Keratinocyte (primary cell): ENCODE results near the gene EXD3. TPM values are rescaled to one million over a fixed set of nuclear protein-coding genes. Genes with fewer than 3 reads are reported as not detected.

Experiments used
- DNase-seq: peaks from one replicate; pipeline ENCODE4 v3.0.0-alpha.2; 2011; ENCODE audit warnings: low read depth, missing footprints, low spot score
- FAIRE-seq: peaks from 2 replicates; lab custom pipeline; 2011; peaks lifted over from hg19 to GRCh38; lab: Jason Lieb, UNC
- H2AFZ ChIP-seq: 2 replicates; pipeline ENCODE4 v1.6.0; 2012; ENCODE audit warnings: low read length, control low read depth, inconsistent platforms; ENCODE audit not compliant: control insufficient read depth
- H3K27ac ChIP-seq: 2 replicates; pipeline ENCODE4 v1.5.1; 2011; ENCODE audit warnings: low read length; ENCODE audit not compliant: control insufficient read depth, insufficient read depth
- H3K27me3 ChIP-seq: 3 replicates; pipeline ENCODE4 v1.6.0; 2011; ENCODE audit warnings: low read length; ENCODE audit not compliant: control insufficient read depth, insufficient read depth; ENCODE audit errors: extremely low read depth
- H3K36me3 ChIP-seq, 2 experiments: 2 replicates in 1 of 2; 3 replicates in 1 of 2; pipeline ENCODE4 v1.5.1; 2011; ENCODE audit warnings: low read length in 2 of 2, mild to moderate bottlenecking in 1 of 2; ENCODE audit not compliant: control insufficient read depth in 2 of 2, insufficient read depth in 2 of 2; ENCODE audit errors: extremely low read depth in 1 of 2
- H3K4me1 ChIP-seq: 3 replicates; pipeline ENCODE4 v1.5.1; 2011; ENCODE audit warnings: low read length; ENCODE audit not compliant: control insufficient read depth, insufficient read depth; ENCODE audit errors: extremely low read depth
- H3K4me2 ChIP-seq: 3 replicates; pipeline ENCODE4 v1.6.0; 2011; ENCODE audit warnings: low read depth, low read length; ENCODE audit not compliant: control insufficient read depth, insufficient read depth; ENCODE audit errors: extremely low read depth
- H3K4me3 ChIP-seq, 3 experiments: fragments of 200-600 bp in 1 of 3; sonication (generic) in 1 of 3; 2 replicates in 2 of 3; 3 replicates in 1 of 3; pipeline ENCODE4 v1.5.1; 2011 to 2016; ENCODE audit warnings: low read length in 3 of 3, mild to moderate bottlenecking in 3 of 3, control low read depth in 2 of 3, inconsistent platforms in 1 of 3, low read depth in 1 of 3, mixed read lengths in 1 of 3, mixed run types in 1 of 3, moderate library complexity in 1 of 3; ENCODE audit not compliant: control insufficient read depth in 2 of 3, insufficient read depth in 2 of 3; ENCODE audit errors: extremely low read depth in 1 of 3
- H3K79me2 ChIP-seq: 2 replicates; pipeline ENCODE4 v1.6.0; 2012; ENCODE audit warnings: low read length; ENCODE audit not compliant: control insufficient read depth, insufficient read depth
- H3K9ac ChIP-seq: 3 replicates; pipeline ENCODE4 v1.6.0; 2011; ENCODE audit warnings: low read length; ENCODE audit not compliant: control insufficient read depth, insufficient read depth; ENCODE audit errors: extremely low read depth
- H3K9me1 ChIP-seq: 3 replicates; pipeline ENCODE4 v1.6.0; 2011; ENCODE audit warnings: low read length; ENCODE audit not compliant: control insufficient read depth, insufficient read depth; ENCODE audit errors: extremely low read depth
- H3K9me3 ChIP-seq: 2 replicates; pipeline ENCODE4 v1.5.1; 2012; ENCODE audit warnings: low read depth, low read length; ENCODE audit not compliant: control insufficient read depth
- H4K20me1 ChIP-seq: 3 replicates; pipeline ENCODE4 v1.6.0; 2011; ENCODE audit warnings: low read length; ENCODE audit not compliant: control insufficient read depth, insufficient read depth; ENCODE audit errors: extremely low read depth
- EZH2 ChIP-seq: IDR thresholded peaks from one replicate; pipeline ENCODE4 v1.6.1; 2012; ENCODE audit warnings: inconsistent platforms, mild to moderate bottlenecking, low read length, moderate library complexity
- dilution Hi-C: fragments of 300-500 bp; cut with MboI; formaldehyde crosslinking; loops from one replicate; pipeline ENCODE4 v1.7.0; 2020; ENCODE audit warnings: low sequenced_read_pairs; ENCODE audit not compliant: extremely low pct_ligation_motif_present
- polyA plus RNA-seq, 5 experiments: library from polyadenylated mRNA; depleted of rRNA in 3 of 5; stranded (reverse) in 3 of 5; stranded (forward) in 1 of 5; unstranded in 1 of 5; fragments of >200 nt; gene quantifications; 1 replicate in 1 of 5; 2 replicates in 3 of 5; 3 replicates in 1 of 5; pipeline versions ENCODE4 v1.2.1 to v1.2.3, GENCODE V29; 2011 to 2012; ENCODE audit warnings: missing spikeins in 2 of 5, low read depth in 1 of 5, low replicate concordance in 1 of 5
- TF ChIP-seq, protein P1 (sequence below), 3 experiments: IDR thresholded peaks in 1 of 3; conservative IDR thresholded peaks in 1 of 3; optimal IDR thresholded peaks in 1 of 3; 2 replicates in 2 of 3; 3 replicates in 1 of 3; pipeline versions ENCODE3 to v1.5.1; 2011; ENCODE audit warnings: low read length in 3 of 3, mild to moderate bottlenecking in 3 of 3, moderate library complexity in 2 of 3, control low read depth in 1 of 3, inconsistent platforms in 1 of 3; ENCODE audit not compliant: insufficient read depth in 2 of 3; ENCODE audit errors: extremely low read depth in 1 of 3

The EXD3 gene
- polyA plus RNA-seq, 1 donor (not counting 4 experiments of a cell fraction or from before 2014, with no cell fraction given), result 1.5 TPM

DNA sequence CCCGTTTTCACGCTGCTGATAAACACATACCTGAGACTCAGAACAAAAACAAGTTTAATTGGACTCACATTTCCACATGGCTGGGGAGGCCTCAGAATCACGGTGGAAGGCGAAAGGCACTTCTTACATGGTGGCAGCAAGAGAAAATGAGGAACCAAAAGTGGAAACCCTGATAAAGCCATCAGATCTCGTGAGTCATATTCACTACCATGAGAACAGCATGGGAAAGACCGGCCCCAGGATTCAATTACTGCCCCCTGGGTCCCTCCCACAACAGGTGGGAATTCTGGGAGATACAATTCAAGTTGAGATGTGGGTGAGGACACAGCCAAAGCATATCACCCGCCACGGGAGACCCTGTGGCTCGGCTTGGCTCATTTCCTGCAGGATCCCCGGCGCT is 20.2 kb downstream of the EXD3 start:
- Histone ChIP-seq H3K4me3 (no peak overlapping the region), H3K79me2 (no peaks in the 10 kb centered on the region), H3K27ac (no peak overlapping the region), H3K27me3 (peaks cover 14% of the 10 kb centered on the region), H2AFZ (no peak overlapping the region), H4K20me1 (no peaks in the 10 kb centered on the region), H3K9me3 (no peaks in the 10 kb centered on the region), H3K4me2 (no peak overlapping the region), H3K9me1 (no peaks in the 10 kb centered on the region), H3K36me3 (no peaks in the 10 kb centered on the region), H3K9ac (no peak overlapping the region), H3K4me1 (peaks cover 2% of the 10 kb centered on the region)
- no peak for TF ChIP-seq EZH2
- TF ChIP-seq, protein P1, sequence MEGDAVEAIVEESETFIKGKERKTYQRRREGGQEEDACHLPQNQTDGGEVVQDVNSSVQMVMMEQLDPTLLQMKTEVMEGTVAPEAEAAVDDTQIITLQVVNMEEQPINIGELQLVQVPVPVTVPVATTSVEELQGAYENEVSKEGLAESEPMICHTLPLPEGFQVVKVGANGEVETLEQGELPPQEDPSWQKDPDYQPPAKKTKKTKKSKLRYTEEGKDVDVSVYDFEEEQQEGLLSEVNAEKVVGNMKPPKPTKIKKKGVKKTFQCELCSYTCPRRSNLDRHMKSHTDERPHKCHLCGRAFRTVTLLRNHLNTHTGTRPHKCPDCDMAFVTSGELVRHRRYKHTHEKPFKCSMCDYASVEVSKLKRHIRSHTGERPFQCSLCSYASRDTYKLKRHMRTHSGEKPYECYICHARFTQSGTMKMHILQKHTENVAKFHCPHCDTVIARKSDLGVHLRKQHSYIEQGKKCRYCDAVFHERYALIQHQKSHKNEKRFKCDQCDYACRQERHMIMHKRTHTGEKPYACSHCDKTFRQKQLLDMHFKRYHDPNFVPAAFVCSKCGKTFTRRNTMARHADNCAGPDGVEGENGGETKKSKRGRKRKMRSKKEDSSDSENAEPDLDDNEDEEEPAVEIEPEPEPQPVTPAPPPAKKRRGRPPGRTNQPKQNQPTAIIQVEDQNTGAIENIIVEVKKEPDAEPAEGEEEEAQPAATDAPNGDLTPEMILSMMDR (optimal IDR thresholded peaks at IDR 0.05 in 1 of 3, IDR thresholded peaks at IDR 0.05 in 1 of 3, conservative IDR thresholded peaks at IDR 0.05 in 1 of 3; ENCODE audit: extremely low read depth in 1 of 3, insufficient read depth in 2 of 3, low read length in 3 of 3), result no peak
- dilution Hi-C loops, result no loop called here
- DNase-seq (no peak), FAIRE-seq (no peak)

DNA sequence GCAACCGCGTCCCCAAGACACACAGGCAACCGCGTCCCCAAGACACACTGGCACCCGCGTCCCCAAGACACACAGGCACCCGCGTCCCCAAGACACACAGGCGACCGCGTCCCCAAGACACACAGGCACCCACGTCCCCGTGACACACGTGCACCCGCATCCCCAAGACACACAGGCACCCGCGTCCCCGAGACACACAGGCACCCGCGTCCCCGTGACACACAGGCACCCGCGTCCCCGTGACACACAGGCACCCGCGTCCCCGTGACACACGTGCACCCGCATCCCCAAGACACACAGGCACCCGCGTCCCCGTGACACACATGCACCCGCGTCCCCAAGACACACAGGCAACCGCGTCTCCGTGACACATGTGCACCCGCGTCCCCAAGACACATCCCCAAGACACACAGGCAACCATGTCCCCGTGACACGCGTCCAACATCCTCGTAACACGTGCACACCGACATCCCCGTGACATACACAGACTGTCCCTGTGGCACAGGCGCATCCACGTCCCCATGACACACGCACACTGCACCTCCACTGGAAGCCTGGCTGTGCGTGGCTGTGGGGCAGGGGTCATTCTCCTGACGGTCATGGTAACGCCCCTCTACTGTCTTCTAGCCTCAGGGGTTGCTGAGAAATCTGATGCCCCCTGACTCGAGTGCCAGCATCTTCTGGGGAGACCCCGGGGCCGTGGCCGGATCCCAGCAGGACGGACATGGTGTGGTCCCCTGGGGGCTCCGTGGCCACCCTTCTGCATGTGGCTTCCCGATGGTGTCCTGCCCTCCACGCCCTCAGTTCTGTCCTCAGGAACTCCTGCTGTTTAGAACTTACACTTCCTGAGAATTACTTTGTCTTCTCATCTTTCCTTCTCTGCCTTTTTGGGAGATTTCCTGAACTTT is 24.1 kb downstream of the EXD3 start:
- dilution Hi-C loops, result no loop called here
- no peak for DNase-seq
- FAIRE-seq, result no peak
- H3K9ac ChIP-seq, result no peak overlapping the region
- TF ChIP-seq, protein P1 (optimal IDR thresholded peaks at IDR 0.05 in 1 of 3, IDR thresholded peaks at IDR 0.05 in 1 of 3, conservative IDR thresholded peaks at IDR 0.05 in 1 of 3; ENCODE audit: extremely low read depth in 1 of 3, insufficient read depth in 2 of 3, low read length in 3 of 3), result no peak
- TF ChIP-seq EZH2, result no peak
- H3K27ac ChIP-seq, result no peak overlapping the region
- H2AFZ ChIP-seq, result no peak overlapping the region
- H3K4me1 ChIP-seq, result no peaks in the 10 kb centered on the region
- H3K79me2 ChIP-seq, result no peaks in the 10 kb centered on the region
- H4K20me1 ChIP-seq, result no peaks in the 10 kb centered on the region
- H3K9me3 ChIP-seq, result no peaks in the 10 kb centered on the region
- no peak overlapping the region for H3K4me3 ChIP-seq
- no peak overlapping the region for H3K4me2 ChIP-seq
- H3K9me1 ChIP-seq, result no peaks in the 10 kb centered on the region
- H3K36me3 ChIP-seq, result no peaks in the 10 kb centered on the region
- no peaks in the 10 kb centered on the region for H3K27me3 ChIP-seq
